ENCODE measurements around the gene SAP30.

The SAP30 gene, protein sequence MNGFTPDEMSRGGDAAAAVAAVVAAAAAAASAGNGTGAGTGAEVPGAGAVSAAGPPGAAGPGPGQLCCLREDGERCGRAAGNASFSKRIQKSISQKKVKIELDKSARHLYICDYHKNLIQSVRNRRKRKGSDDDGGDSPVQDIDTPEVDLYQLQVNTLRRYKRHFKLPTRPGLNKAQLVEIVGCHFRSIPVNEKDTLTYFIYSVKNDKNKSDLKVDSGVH

DNA sequence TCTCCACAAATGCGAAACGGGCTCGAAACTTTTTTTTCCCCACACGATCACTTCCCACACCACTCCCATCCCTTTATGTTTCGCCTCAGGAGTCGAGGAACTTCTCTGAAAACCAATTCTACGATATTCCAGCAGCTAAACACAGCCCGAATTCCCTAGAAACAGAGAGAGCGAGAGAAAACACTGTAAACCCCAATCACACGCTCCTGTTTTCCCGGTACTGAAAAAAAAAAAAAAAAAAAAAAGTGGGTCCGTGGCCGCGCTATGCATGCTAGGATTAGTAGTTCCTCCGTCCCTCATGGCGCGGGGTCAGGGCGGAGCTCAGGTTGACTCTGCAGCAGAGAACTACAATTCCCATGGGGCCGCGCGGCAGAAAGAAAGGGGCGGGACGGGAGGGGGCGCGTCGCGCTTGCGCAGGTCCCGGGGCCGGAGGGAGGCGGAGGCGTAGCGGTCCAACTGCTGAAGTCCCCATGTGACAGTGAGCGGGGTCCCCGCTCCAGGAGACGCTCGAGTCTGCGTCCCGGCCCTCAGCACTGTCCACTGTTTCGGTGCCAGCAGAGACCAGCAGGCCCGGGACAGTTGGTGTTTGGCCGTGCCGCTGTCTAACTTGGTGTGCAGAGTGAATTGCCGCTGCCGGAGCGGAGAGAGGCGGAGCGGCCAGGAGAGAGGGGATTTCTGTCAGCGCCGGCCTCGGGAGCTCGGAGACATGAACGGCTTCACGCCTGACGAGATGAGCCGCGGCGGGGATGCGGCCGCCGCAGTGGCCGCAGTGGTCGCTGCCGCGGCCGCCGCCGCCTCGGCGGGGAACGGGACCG is at the start of gene SAP30:
SAP30 (plus strand) TSS at position 478 of the 815 bp plus-strand sequence; CDS start at position 707, 229 bp downstream.
- peak; percentile 97 for DNase-seq

DNA sequence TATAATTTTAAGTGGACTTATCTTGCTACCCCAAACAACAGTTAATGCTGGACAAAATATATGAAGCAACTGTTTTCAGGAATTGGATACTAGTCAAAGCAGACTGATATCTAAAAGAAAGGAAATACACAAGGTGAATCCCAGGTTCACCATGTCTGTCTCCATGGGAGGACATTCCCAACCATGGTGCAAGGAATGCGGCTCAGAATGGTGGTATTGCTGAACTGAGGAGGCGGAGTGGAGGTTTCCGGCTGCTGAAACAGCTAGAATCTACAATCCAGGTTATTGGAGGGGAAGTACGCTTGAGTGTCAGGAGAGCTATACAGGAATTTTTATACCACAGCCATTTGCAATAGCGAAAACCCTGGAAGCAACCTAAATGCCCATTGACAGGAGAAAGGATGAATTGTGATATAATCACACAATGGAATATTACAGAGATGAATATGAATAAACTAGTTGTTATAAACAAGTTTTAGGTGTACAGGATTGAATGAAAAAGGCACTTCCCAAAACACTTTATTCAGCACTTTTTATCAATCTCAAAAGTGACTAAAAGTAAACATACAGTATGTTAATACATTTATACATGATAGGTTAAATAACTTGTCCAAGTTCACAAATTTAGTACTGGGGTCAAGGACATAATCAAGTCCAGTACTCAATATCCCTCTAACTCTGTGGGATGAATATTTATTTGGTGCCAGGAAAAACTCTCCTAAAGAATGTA is 45.6 kb upstream of the SAP30 start:
- no peak for DNase-seq

DNA sequence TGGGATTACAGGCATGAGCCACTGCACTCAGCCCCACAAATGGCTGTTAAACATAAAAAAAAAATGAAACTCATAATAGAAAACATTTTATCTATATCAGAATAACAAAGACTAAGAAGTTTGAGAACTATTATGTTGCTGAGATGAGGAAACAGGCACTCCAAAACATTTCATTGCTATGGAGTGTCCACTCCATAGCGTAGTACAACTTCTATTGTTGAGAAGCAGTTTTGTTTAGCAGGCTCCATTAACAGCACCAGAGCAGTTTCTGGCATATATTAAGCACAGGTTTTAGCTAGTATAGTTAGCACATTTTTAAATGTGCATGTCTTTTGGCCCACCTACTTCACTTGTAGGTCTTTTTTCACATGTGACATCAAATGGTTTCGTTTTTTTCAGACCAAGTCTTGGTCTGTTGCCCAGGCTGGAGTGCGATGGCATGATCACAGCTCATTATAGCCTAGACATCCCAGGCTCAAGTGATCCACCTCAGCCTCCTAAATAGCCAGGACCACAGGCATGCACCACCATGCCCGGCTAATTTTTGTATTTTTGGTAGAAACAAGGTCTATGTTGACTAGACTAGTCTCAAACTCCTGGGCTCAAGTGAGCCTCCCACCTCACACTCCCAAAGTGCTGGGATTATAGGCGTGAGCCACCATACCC is 42.4 kb upstream of the SAP30 start:
- DNase-seq, result no peak

DNA sequence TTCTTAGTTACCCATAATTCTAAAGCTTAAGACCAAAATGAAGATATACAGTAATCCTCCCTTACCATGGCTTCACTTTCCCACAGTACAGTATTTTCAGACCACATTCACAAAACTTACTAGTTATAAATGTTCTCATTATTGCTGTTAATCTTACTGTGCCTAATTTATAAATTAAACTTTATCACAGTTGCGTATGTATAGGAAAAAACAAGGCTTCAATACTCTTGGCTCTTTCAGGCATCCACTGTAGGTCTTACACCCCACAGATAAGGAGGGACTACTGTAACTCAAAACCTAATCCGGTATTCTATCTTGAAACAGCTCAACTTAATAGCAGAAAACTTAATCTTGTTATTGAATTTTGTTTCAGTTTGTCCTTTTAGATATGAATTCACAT is 40.2 kb upstream of the SAP30 start:
- DNase-seq, result no peak

DNA sequence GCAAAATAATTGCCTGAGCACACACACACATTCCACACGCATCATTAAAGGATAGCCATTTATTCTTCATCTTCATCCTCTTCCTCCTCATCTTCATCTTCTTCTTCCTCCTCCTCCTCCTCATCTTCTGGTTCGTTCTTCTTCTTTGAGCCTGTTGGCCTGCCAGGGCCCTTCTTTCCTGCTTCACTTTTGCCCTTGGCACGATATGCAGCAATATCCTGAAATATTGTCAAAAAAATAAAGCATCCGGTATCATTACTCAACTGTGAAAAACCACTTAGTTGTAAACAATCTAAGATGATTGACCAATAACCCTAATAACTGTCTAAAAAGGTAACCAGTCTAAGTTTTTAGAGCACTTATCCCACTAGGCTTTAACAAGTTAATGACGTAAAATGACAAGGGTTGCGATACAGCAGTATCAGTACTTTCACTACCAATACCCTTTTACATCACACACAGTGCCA is 38.7 kb upstream of the SAP30 start:
- no peak for DNase-seq

DNA sequence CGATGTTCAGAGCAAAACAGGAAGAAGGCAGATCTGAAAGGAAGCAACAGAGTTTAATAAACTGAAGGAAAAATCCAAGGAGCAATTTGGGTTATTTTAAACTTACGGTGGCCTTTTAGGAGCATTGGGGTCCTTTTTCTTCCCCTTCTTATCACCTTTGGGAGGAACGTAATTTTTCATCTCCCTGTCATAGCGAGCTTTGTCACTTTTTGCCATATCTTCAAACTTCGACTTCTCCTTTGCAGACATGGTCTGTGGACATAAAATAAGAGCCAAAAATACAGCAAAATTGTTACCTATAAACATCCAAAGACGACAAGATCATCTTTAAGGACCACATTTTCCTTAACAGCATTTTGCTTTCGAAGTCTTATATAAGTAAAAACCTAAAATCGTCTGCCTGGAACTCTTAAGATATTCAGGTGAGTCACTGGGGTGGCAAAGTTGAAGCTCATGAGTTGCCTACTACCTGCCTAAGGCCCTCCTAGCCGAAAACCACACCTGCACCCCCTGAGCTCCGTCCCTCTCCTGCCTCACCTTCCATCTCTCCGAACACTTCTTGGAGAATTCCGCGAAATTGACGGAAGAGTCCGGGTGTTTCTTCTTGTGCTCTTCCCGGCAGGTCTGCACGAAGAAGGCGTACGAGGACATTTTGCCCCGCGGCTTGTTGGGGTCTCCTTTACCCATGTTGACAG is 37.6 kb upstream of the SAP30 start:
- peak; percentile 3 for DNase-seq

DNA sequence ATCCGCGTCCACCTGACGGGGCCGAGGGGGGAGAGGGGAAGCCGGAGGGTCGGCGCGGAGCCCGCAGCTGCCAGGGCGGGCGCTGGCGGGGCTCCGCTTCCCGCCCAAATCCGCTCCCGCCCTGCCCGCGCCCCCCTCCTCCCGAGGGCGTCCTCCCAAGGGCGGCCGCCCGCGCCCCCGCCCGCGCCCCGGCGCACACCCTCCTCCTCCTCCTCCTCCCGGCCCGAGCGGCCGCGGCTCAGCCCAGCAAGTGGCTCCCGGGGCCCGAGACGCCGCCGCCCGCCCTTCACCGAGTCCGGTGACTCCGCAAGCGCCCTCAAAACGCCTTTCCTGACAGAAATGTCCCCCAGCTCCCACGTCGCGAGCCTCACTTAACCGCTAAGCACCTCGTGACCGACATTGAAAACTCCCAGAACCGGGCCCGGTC is 37.1 kb upstream of the SAP30 start:
- peak; percentile 45 for DNase-seq

DNA sequence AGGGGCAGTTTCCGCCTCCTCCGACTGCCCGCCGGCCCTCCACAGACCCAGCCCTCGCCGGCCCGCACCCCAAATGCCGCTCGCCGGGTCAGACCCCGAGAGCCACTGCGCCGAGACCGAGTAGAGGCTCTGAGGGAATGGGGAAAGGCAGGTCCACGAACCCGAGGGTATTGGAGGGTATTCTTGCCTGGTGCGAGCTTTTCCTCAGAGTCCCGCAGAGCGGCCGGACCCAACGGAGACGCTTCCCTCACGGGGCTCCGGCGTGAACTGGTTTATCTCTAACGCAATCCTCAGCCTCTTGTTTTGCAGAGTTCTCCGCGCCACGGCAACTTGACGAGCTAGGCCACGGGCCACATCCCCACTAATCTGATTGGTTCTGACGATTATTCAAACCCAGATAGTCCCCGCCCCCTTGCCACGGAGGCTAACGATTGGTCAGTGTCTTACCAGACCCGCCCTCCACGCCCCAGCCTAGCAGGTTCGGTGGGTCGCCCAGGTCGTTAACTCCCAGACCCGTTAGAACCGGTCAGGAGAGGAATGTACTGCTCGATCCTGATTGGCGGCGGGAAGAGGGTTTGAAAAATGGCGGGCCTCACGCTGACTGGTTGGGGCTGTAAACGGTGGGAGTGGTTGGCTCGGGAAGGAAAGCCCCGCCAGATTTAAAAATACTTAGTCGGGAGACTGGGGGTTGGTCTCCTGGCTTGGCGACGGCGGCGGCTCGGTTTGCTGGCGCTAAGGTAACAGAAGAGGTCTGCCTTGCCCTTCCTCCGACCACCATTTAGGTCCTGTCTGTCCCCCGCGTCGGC is 36.5 kb upstream of the SAP30 start, which contains the start of gene HMGB2:
HMGB2 (minus strand) TSS at position 274 of the 806 bp plus-strand sequence. CDS start 709 bp downstream, outside the sequence.
- DNase-seq, result peak; percentile 99

DNA sequence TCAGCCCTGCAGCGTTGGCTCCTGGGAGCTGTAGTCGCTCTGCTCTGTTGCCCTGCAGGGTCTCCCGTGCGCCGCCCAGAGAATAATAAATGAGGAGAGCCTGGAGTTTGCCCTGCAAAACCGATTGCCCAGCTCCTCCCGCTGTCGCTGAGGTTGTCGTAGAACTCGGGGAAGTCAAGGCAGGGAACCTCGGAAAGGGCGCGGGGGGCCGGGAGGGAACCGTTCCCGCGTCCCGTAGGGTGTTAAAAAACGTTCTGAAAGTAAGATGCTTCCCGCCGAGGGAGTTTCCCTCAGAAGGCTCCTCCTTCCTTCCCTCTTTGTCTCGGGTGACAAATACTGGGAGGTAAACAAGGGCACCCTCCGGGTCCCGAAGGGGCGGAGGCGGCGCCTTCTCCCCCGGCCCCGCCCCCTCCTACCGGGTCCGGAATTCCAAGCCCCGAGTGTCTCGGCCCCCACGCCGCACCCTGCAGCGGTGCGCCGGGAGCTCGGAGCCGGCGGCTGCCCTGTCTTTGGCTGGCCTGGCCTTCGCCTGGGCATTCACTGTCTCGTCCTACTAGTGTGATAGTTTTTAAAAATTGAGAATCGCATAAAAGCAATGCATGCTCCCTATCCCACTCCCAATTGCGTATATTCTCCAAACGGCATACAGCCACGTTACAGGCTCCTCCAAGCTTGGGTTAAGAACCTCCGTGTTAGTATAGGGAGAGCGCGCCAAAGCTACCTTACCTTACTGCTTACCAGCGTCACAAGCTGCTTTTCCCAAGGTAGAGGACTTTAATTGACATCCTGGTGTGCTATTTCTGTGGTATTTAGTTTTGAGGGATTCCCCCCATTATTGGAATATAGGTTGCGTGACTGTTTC is 35.6 kb upstream of the SAP30 start:
- DNase-seq, result peak; percentile 18

DNA sequence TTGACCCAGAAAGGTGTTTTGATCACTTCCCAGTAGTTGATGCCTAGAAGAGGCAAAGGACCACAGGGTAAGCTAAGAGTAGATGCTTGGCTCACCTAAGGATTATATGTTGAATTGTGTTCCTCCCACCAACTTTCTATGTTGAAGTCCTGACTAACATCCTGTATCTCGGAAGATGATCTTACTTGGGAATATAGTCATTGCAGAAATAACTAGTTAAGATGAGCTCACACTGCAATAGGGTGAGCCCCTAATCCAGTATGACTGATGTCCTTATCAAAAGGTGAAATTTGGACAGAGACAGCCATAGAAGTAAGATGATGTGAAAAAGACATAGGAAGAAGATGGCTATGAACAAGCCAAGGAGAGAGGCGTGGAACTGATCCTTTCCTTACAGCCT is 33.3 kb upstream of the SAP30 start:
- DNase-seq, result no peak

DNA sequence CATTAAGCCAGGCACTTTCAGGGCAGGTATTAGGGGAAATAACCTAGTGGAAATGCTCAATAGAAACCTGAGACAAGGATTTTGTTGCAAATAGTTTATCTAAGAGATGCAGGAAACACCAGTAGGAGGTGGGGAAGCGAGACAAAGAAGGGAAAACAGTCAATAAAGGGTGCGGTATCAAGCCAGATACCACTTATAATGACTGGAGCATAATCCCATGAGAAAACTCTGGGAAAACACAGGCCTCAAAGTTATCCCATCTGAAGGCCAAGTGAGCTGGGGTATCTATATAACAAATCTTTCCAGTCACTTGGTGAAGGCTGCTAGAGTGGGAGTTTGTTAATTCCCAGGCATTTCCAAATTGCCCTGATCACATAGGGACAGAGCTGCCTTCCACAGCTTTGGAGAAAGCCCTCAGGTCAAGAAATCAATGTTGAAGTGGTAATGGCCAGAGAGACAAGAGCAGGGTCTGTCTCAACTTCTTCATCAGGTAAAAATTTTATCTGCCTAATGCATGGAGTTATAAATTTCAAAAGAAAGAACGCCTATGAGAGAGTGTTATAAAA is 26.8 kb upstream of the SAP30 start:
- no peak for DNase-seq

DNA sequence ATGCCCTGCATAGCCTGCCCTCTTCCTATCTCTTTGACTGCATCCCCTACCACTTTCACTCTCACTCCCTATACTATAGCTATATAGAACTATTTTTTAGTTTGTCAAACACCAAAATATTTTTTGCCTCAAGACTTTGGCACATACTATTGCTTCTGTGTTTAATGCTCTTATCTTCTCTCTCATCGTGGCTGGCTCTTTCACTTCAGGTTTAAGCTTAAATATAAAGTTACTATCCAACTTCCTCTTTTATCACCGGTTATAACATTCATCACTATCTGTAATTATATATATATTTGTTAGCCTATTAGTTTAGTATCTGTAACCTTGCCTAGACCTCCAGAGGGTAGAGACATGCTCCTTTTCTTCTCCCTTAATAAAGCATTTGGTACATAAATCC is 25.1 kb upstream of the SAP30 start:
- DNase-seq, result no peak

DNA sequence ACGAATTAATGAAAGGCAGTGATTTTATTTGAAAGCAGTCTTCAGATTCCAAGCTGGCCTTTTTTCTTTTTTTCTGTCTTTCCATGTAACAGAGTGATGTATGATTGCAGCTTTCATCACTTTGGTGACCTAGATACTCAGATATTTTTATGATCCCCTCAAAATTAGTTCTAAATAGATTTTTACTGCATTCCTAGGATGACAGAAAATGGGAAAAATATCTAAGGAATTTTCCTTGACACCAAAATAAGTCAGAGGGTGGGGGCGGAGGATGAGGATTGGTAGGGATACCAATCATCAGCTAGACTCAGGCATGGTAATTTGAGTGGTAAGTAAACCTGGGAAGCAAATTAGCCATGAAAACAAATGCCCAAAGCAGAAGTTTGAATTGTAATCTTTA is 24.7 kb upstream of the SAP30 start:
- DNase-seq, result no peak

DNA sequence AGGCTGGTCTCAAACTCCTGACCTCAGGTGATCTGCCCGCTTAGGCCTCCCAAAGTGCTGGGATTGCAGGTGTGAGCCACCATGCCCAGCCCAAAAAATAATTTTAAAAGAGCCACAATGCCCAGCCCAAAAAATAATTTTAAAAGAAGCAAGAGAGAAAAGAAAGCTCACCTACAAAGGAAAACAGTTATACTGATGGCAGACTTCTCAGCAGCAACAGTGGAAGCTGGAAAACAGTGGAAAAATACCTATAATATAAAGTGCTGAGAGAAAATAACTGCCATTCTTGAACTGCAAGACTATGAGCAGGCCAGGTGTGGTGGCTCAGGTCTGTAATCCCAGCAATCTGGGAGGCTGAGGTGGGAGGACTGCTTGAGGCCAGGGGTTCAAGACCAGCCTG is 23.3 kb upstream of the SAP30 start:
- DNase-seq, result no peak

DNA sequence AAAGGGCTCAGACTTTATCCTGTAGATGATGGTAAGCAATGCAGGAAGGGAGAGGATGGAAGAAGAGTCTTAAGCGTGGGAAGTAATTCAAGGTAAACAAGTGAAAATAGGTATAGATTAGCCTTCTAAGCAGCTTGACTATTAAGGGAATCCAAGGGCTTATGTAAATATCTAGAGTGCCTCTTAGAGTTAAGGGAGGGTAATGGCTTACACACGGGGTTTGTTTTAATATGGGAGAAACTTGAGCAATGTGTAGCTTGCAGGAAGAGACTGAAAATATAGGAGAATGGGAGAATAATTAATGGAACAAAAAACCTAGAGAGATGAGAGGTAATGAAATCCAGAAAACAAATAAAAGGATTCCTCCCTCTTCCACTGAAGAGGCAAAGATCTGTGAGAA is 12.8 kb upstream of the SAP30 start:
- no peak for DNase-seq

DNA sequence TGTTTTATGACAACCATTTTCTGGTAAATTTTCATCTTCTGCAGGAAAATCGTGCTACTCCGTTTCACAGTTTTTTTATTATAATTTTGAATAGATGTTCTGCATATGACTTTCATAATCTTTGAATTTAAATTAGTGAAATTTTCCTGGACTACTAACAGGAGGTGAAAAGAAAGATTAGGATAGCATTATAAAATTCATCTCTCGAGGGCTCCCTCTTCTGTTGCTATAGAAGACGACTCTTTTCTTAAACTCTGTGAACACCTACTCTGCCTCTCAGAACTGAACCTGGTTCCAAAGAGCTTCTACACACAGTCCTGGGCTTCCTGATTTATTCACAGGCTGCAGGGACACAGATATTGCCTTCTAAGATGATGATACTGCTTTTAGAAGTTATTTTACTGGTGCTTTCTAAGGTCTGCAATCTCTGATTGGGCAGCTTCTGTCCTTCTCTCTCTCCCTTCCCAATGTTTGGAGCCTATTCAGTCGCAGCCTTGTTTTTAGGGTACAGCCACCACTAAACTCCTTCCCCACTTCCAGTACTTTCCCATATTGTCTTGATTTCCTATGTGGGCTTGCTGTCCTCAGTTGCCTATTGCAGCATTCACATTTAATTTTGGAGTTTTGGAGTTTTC is 10.1 kb upstream of the SAP30 start:
- no peak for DNase-seq

DNA sequence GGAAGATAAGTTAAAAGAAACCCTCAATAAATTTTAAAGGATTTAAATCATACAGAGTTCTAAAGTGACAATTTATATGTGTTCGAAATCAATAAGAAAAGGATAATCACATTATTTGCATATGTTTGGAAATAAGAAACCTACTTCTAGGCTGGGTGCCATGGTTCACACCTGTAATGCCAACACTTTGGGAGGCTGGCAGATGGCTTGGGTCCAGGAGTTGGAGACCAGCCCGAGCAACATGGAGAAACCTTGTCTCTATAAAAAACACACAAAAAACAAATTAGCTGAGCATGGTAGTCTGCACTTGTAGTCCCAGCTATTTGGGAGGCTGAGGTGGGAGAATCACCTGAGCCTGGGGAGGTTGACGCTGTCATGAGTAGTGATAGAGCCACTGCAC is 8.1 kb upstream of the SAP30 start:
- no peak for DNase-seq

DNA sequence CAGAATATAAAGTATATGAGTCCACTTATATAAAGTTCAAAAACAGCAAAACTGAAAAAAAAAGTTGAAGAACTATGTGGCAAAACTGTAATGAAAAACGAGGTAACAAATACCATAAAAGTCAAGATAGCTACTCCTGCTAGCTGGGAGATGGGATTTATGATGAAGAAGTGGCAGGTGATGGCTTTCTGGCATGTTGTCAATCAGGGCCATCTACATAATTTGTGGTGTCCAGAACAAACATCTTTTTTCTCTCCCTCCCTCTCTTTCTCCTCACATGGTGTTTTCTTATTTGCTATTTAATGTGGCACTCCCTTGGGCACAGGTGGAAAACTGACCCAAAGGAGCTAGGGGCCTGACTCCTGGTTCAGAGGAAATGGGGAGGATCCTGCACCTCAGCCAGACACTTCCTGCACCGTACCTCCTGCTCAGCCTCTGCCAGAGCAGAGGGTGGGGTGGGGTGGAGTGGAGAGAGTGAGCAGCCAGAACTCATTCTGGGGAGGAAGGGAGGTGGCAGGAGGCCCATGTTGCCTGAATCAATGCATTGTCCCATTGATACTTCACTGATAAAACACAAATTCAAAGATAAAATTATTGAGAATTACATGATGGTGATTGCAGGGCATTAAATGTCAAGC is 5.3 kb upstream of the SAP30 start:
- no peak for DNase-seq

DNA sequence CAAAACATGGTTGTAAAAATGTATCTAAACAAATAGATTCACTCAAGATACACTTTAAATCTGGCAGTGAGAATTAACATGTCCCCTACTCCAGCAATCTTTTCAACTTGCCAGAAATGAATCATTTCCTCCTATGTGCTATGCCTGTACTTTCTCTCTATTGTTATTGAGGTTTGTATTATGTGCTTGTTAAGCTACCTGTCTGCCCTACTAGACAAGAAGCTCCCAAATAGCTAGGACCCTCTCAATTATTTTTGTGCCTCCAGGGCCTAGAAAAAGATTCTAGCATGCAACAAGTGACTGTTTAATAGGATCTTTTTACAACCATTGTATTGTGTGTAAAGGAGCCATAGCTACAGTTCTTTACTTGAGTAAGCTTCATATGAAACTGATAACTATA is 3.5 kb upstream of the SAP30 start:
- DNase-seq, result no peak

All from stimulated activated CD4-positive, alpha-beta T cell treated with anti-CD3 and anti-CD28 coated beads, Interleukin-12 subunit alpha, Interleukin-12 subunit beta, amount 100 ng/mL, for 4 hours (primary cell).